ENCODE results near the gene PRDX2.
A peak's percentile ranks its signal among the peaks of the same experiment; 100 is the strongest.
"Not testable (repeated sequence)": the region's sequence is repeated elsewhere in the genome, so short reads cannot be mapped to it uniquely, and the experiment has no call there.

PRDX2 gene

GRCh38 chr19:12801466-12802266 lies at the start of gene PRDX2, which contains the start of gene THSD8:
TSS of gene PRDX2 (minus strand) at chr19:12801800. CDS start at chr19:12801261, 539 bp downstream.
TSS of gene THSD8 (plus strand) at chr19:12802069. CDS start at chr19:12802072, 3 bp downstream.
- peak; percentile 68 for DNase-seq

- DNase-seq, result peak; percentile 74
Measured at GRCh38 chr19:12847159-12848139, 45.8 kb upstream of the PRDX2 start.

- not testable (repeated sequence) for DNase-seq
Measured at GRCh38 chr19:12846613-12847012, 45.0 kb upstream of the PRDX2 start.

GRCh38 chr19:12843999-12844732 lies 42.6 kb upstream of the PRDX2 start:
- no peak for DNase-seq

- no peak for DNase-seq
Measured at GRCh38 chr19:12843328-12843727, 41.7 kb upstream of the PRDX2 start.

GRCh38 chr19:12842511-12842910 lies 40.9 kb upstream of the PRDX2 start:
- no peak for DNase-seq

- DNase-seq, result no peak
Measured at GRCh38 chr19:12841094-12841493, 39.5 kb upstream of the PRDX2 start.

- no peak for DNase-seq
Measured at GRCh38 chr19:12840091-12841079, 38.8 kb upstream of the PRDX2 start.

- DNase-seq, result no peak
Measured at GRCh38 chr19:12838886-12839756, 37.5 kb upstream of the PRDX2 start.

- no peak for DNase-seq
Measured at GRCh38 chr19:12838182-12838885, 36.7 kb upstream of the PRDX2 start, which contains the start of gene MAST1. TSS of gene MAST1 (plus strand) at chr19:12838515. CDS start at chr19:12838573, 58 bp downstream.

GRCh38 chr19:12837225-12837624 lies 35.6 kb upstream of the PRDX2 start:
- DNase-seq, result no peak

- DNase-seq, result no peak
Measured at GRCh38 chr19:12836529-12836863, 34.9 kb upstream of the PRDX2 start.

- no peak for DNase-seq
Measured at GRCh38 chr19:12834976-12835757, 33.6 kb upstream of the PRDX2 start.

- no peak for DNase-seq
Measured at GRCh38 chr19:12834566-12834943, 33.0 kb upstream of the PRDX2 start, which contains the start of gene RTBDN. TSS of gene RTBDN (minus strand) at chr19:12834579. CDS start at chr19:12829979, 4,600 bp downstream.

GRCh38 chr19:12833738-12834565 lies 32.4 kb upstream of the PRDX2 start:
- no peak for DNase-seq

GRCh38 chr19:12833418-12833737 lies 31.8 kb upstream of the PRDX2 start:
- DNase-seq, result no peak

- DNase-seq, result no peak
Measured at GRCh38 chr19:12828494-12828893, 26.9 kb upstream of the PRDX2 start.

All from activated CD4-positive, alpha-beta T cell treated with anti-CD3 and anti-CD28 coated beads for 1 hour (primary cell).